Left renal pelvis (tissue), 4 donors: Measurements from ENCODE around the gene DCHS1. TPM values are rescaled to one million over a fixed set of nuclear protein-coding genes. Genes with fewer than 3 reads are reported as not detected.

Experiments
- DNase-seq, 4 donors: peaks; one replicate each; pipeline ENCODE4 v3.0.0-alpha.2; 2013; ENCODE audit warnings: low read depth in 4 of 4, low spot score in 3 of 4
- polyA plus RNA-seq, 4 donors: library from polyadenylated mRNA; unstranded; fragments of 120-200 nt; gene quantifications; one replicate each; pipeline ENCODE4 v1.2.1, GENCODE V29; 2013; ENCODE audit not compliant: insufficient read length in 4 of 4

The DCHS1 gene
- polyA plus RNA-seq, 4 donors, result 30.3 to 79.9 (median 36.9) TPM

- DNase-seq, result no peak
Measured at GRCh38 chr11:6613496-6613895, 42.1 kb downstream of the DCHS1 start.

DNA sequence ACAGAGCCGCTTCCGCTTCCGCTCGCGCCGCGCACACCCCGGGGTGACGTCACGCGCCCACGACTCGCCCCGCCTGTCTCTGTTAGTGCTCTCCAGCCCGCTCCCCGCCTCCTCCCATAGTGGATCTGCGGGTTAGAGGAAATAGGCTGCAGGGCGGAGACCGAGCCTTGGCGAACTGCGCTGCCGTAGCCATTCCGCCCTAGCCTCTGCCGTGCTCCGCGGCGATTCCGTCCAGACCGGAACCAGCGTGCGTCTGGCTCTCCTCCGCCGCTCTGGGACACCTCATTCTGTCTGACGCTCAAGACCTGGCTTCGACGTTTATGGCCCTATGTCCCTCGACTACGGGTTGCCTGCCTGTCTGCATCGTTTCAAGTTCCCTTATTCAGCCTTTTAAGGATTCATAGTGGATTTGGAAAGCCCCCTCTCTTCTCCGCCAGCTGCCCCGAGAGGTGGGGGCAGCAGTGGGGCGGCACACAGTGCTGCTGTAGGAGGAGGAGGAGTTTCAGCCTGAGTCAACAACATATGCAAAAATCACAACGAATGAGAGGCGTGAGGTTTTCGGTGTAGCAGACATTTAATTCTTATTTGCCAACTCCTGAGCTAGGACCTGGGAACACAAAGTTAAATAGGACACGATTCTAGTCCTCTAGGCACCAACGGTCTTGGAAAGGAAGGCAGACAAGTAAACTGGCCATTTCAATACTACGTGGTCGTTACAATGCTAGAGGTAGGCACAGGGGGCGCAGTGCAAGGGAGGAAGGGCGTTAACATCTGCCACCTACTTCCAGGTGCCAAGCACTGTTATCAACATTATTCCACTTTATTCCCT, 43.2 kb downstream of the DCHS1 start, which contains the start of gene TAF10:
TAF10 (minus strand) TSS at position 4 of the 829 bp plus-strand sequence. CDS start 27 bp downstream, outside the sequence.
- DNase-seq, result peak in 3 of 4 donors; percentile 79 to 89 (median 88)

DNA sequence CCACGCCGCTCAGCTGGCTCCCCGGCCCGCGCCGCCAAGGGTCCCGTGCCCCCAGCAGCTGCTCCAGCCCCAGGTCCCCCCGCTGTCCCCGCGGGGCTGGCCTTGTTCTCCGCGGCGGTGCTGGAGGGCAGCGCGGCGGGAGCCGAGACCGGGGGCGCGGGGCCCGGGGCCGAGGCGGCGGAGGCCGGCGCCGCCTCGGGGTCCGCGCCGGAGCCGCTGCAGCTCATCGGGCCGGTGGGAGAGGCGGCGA, 43.7 kb downstream of the DCHS1 start:
- DNase-seq, result no peak

DNA sequence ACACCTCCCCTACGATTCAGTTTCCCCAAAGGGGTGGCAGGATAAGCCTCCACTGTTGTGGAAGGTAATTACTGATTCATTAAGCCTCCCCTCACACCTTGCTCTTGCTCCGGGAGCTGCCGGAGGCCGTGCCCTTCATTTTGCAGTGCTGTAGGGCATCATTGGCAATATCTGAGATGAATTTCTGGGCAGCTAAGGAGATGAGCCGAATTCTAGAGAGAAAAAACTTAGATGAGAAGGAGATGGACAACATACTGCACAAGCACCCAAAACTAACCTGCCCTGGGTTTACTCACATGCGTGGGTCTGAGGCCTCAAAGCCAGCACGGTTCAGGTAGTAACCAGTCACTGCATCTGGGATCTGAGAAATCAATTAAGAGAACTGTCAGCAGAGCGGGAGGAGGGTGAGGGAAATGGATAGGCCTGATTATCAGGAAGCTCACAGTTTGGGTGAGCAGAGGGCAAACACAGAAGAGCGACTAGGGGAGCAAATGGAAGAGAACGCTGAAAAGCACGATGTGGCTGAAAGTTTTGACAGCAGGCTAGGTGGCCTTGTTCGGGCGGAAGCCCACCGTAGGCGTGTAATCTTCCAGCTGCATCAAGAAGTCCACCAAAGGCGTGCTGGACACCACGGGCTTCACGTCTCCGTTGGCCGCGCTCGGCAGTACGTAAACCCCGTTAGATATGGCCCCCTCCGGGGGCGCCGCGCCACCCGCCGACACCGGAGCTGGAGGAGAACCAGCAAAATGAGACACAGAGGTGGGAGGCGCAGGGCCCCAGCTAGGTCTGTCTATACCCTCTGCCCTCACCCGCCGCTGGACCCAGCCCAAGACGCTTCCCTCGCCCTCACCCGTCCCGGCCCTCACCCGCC, 44.3 kb downstream of the DCHS1 start:
- DNase-seq, result no peak

DNA sequence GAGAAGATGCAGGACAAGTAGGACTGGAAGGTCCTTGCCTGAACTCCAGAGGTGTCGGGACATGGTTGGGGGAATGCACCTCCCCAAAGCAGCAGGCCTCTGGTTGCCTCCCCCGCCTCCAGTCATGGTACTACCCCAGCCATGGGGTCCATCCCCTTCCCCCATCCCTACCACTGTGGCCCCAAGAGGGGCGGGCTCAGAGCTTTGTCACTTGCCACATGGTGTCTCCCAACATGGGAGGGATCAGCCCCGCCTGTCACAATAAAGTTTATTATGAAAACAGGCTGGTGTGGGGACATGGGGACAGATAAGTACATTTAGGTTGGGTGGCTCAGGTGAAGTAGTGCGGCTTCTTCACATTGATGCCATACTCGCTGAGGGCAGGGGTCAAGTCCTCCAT, 45.0 kb downstream of the DCHS1 start:
- DNase-seq, result no peak

GRCh38 chr11:6609502-6610015, 46.0 kb downstream of the DCHS1 start:
- no peak for DNase-seq

- DNase-seq, result no peak
Measured at GRCh38 chr11:6608726-6609501, 46.7 kb downstream of the DCHS1 start.

DNA sequence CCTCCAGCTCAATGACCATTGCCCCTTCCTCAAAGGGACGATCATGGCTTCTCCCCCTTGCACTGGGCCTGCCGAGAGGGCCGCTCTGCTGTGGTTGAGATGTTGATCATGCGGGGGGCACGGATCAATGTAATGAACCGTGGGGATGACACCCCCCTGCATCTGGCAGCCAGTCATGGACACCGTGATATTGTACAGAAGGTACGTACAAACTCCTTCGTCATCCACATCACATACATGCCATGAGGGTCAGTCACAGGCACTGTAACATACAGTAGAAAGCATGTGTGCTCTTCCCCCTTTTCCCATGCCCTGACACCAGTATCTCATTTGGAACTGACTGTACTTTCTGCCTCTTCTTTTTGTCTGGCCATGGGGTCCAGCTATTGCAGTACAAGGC, 47.6 kb downstream of the DCHS1 start:
- no peak for DNase-seq

- DNase-seq, result no peak
Measured at GRCh38 chr11:6607190-6607795, 48.3 kb downstream of the DCHS1 start.

DNA sequence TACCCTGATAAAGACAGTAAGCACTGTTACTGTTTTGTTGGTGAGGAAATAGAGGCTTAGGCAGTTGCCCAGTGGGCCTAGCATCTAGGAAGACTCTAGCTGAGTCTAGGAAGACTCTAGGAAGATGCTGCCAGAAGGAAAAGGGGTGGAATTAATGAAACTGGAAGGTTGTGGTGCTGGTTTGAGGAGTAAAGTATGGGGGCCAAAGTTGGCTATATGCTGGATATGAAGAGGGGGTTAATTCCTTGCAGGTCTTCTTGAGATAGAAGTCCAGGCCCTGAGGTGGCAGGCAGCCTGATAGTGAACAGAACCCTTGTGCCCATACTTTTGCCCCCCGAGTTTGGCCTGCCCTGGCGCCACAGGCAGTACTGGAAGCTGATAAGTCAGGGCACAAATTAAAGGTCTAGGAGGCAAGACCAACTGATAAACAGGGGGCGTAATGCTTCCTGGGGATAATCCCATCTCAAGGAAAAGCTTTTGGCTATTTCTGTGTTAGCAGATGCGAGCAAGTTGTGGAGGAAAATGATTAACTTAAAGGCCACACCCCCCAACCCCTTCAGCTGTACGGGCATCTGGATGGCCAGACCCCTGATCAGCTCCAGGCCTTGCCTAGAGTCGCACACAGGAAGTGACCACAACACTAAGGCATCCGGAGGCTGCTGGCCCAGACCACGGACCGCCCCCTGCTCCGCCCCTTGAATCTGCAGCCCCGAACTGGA, 49.0 kb downstream of the DCHS1 start:
- DNase-seq, result peak in 3 of 4 donors; percentile 84 to 90 (median 88)

DNA sequence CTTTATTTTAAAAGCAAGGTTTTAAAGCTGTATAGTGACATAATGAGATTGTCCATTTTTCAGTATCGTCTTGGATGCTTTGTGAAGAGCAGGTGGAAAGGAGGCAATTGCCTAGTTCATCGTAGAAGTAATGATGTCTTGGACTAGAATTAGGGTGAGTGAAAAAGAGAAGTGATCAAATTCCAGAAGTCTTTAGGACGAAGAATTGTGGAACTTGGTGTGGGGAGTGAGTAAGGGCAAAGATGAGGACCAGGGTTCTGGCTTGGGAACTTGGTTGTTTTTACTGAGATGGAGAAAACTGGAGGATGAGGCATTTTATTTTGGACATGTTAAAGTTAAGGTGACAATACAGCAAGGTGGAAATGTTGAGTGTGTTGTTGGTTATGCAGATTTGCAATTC, 50.8 kb downstream of the DCHS1 start:
- DNase-seq, result no peak

DNA sequence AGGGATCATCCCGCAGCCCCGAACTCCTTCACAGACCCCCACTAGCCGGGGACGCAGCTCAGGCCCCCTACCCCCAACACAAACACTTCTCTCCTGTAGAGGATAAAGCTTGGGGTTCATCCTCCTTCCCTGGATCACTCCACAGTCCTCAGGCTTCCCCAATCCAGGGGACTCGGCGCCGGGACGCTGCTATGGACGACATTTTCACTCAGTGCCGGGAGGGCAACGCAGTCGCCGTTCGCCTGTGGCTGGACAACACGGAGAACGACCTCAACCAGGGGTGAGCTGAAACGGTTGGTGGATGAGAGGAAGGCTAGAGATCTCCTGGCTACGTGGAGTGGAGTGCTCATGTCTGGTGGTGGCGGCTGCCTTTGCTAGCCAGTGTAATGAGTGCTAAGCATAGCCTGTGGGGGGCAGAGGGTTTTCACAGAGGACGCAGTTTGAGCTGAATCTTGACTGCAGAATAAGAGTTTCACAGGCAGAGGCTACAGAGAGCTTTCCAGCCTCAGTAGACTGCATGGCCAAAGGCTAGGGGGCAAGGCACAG, 51.5 kb downstream of the DCHS1 start:
- peak in 2 of 4 donors; percentile 40 to 58 for DNase-seq

- DNase-seq, result peak in 3 of 4 donors; percentile 75 to 84 (median 82)
Measured at GRCh38 chr11:6603287-6604080, 52.1 kb downstream of the DCHS1 start, which contains the start of the genes ILK and RRP8. ILK (plus strand) TSS chr11:6603774; CDS start chr11:6604272, 498 bp downstream. RRP8 (minus strand) TSS chr11:6603616; CDS start chr11:6603502, 114 bp downstream.

DNA sequence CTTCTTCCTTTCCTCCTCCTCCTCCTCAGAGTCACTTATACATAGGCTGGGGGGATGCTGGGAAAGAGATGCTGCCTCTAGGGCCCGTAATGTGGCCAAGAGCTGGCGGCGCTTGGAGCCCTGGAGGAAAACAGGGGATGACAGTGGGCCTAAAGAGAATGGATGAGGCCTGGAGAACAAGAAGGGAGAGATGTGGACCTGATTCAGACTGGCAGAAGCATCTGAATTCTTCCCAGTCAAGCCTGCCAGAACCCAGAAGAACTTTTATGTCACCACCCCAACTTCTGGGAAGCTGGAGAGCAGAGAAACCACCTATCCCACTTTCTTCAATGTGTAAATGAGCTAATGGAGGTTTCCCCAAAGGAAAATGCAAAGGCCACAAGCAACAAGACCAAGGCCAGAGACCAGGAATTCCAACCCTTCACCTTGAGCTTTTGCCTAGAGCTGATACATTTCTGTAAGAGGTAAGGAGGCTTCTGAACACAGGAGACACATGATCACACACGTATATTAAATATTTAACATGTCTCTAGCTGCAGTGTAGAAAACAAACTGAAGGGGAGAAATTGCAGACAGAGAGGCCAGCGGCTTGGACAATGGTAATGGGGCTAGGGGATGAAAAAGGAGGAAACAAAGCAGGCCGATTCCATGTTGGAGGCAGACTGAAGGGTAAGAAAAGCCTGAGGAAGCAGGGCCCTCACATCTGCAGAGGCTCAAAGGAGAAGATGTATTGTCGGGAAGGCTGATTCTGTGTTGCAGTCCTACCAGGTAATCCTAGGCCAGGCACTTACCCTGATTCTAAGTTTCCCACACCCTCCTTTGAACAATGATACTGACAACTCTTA, 53.3 kb downstream of the DCHS1 start:
- DNase-seq, result no peak

DNA sequence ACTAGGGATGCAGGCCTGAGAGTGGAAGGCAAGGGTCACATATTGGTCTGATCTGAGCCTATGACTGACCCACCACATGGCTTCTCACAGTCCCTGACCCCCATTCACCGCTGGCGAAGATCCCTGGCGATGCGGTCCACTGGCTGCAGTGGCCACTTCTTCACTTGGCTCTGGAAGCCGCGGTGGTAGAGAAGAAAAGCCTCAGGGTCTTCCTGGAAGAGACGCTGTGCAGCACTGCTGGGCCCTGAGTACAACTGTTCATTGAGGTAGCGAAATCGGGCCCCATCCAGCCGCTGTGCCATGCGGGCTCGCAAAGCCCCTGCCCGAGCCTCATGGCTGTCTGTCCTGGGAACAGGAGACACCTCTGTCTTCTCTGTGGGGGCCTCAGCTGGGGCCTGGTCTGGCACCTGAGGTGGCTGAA, 54.6 kb downstream of the DCHS1 start:
- DNase-seq, result no peak

GRCh38 chr11:6599881-6600390, 55.7 kb downstream of the DCHS1 start:
- DNase-seq, result no peak

DNA sequence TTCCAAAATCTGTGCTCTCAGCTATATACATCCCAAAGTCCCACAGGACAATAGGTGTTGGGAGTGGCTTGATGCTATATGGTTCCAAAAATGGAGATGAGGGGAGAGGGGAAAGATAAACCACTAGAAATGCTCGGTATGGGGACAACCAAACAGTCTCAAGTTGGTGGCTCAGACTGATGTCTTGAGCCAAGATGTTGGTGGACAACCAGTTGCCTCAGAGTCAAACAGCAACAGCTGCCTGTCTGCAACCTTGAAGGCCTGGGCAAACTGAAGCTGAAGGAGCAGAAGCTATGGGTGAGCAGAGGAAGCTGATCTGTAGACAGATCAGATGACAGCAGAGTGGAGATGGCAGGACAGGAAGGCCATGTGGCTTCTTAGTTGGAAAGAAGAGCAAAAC, 56.2 kb downstream of the DCHS1 start:
- DNase-seq, result no peak
